HT-29 (cell line): Measurements from ENCODE around the gene KDM4C. TPM values are rescaled to one million over a fixed set of nuclear protein-coding genes. Genes with fewer than 3 reads are reported as not detected.
"Not testable (repeated sequence)": the region's sequence is repeated elsewhere in the genome, so short reads cannot be mapped to it uniquely, and the experiment has no call there.

ENCODE experiments used
- DNase-seq: peaks from one replicate; pipeline ENCODE4 v3.0.0-alpha.2; 2015; ENCODE audit warnings: low spot score
- total RNA-seq: library from RNA; depleted of rRNA; stranded (reverse); fragments of >200 nt; shearing (Covaris generic); gene quantifications from 2 replicates; pipeline ENCODE4 v1.2.3, GENCODE V29; 2014; rRNA removed

Gene KDM4C
- 18.7 and 22.4 TPM in 2 replicates for total RNA-seq

DNA sequence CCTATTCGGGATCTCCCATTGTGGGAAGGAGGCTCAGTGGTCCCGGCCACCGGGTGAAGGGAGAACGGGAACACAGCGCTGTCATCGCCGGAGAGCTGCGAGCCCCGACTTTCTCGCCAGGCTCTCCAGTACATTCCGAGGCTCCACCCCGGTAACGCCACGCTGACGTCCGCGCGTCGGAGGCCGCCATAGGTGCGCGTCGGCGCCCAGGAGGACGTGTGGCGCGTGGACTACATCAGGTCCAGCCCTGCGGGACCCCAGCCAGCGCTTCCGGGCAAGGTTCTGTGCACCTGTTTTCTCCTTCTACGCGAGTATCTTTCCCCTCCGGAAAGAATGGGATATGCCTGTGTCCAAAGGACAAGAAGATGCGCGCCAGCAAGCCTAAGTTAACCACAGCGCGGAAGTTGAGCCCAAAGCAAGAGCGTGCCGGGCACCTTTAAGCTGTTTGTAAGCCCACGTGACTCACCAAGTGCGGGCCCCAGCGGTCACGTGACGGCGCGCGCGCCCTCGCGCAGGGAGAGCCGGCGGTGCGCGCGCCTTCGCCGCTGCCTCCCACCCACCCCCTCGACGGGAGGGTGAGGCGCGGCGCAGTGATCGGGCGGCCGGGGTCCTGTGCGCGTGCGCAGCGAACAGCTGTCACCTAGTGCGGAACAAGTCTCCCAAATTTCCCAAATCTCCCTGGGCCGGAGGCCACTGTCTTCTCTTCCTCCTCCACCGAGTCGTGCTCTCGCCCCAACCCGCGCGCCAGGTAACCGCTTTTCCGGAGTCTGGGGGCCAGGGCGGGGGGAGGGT lies at the start of gene KDM4C:
Gene KDM4C (plus strand): TSS at position 518 of the 792 bp plus-strand sequence. CDS start 35,016 bp downstream, outside the sequence.
- DNase-seq, result peak; percentile 94

DNA sequence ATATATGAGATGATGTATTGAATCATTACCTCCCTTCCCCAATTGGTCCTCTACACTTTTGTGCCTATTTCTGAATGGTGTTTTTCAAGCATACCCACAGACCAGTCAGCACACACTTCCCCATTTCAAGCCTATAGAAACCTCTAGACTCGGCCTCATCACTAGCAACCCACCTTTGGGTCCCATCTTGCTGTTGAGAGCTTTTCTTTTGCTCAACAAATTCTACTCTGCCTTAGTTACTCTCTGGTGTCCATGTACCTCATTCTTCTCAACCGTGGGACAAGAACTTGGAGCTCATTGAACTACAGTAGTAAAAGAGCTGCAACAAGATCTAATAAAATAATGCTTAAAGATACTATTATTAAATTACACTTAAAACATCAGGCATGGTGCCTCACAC lies 49.0 kb upstream of the KDM4C start:
- DNase-seq, result no peak

DNA sequence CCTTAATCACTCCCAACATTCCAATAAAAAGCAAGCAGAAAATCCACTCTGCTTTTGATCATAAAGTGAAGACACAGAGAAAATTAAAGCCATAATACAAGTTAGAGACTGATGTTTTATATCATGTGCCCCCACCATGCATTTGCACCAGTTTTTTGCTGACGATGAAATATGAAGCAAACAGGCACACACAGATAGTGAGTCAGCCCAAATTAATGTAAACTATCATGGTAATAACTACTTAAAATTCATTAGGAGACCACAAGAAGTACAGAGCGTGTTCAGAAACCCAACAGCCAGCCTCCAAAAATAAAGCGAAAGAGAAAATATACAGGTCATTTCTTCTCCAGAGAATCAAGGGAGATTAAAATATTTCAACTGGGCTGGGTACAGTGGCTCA lies 46.4 kb upstream of the KDM4C start:
- no peak for DNase-seq

DNA sequence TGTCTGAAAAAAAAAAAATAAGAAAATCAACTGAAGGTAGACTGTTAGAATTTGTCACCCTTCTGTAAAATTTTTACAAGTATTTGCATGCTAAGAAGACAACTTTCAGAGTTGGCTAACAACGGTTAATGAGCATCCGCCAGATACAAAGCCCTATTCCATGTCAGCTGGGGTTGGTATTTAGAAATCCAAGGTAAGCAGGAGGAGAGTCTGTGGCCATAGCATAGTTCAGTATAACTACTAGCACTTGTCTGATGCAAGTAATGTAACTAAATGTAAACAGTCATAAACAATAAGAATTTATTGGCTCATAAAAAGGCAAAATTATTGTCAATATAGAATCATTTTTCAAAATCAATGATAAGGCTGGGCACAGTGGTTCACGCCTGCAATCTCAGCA lies 45.7 kb upstream of the KDM4C start:
- DNase-seq, result no peak

DNA sequence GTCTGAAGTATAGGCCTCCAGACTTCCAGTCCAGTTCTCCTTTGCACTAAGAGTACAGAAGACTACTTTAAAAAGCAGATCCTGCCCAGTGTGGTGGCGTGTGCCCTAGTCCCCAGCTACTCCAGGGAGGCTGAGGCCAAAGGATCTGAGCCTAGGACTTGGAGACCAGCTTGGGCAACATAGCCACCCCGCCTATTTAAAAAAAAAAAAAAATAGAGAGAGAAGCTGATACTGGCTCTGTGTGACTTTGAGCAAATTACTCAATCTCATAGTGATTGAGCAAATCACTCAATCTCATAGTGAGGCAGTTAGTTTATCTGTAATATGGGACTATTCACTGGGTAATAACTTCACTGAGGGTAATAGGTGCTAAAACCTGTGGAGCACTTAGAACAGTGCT lies 43.6 kb upstream of the KDM4C start:
- DNase-seq, result no peak

DNA sequence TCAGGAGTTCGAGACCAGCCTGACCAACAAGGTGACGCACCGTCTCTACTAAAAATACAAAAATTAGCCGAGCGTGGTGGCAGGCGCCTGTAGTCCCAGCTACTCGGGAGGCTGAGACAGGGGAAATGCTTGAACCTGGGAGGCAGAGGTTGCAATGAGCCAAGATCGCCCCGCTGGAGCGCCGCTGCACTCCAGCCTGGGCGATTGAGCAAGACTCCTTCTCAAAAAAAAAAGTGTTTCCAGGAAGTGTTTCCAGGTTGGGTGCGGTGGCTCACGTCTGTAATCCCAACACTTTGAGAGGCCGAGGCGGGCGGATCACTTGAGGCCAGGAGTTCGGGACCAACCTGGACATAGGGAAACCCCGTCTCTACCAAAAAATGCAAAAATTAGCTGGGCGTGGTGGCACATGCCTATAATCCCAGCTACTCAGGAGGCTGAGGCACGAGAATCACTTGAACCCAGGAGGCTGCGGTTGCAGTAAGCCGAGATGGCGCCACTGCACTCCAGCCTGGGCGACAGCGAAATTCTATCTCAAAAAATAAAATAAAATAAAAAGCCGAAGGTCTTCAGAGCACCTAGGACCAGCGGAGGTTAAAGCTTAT lies 42.5 kb upstream of the KDM4C start:
- not testable (repeated sequence) for DNase-seq

DNA sequence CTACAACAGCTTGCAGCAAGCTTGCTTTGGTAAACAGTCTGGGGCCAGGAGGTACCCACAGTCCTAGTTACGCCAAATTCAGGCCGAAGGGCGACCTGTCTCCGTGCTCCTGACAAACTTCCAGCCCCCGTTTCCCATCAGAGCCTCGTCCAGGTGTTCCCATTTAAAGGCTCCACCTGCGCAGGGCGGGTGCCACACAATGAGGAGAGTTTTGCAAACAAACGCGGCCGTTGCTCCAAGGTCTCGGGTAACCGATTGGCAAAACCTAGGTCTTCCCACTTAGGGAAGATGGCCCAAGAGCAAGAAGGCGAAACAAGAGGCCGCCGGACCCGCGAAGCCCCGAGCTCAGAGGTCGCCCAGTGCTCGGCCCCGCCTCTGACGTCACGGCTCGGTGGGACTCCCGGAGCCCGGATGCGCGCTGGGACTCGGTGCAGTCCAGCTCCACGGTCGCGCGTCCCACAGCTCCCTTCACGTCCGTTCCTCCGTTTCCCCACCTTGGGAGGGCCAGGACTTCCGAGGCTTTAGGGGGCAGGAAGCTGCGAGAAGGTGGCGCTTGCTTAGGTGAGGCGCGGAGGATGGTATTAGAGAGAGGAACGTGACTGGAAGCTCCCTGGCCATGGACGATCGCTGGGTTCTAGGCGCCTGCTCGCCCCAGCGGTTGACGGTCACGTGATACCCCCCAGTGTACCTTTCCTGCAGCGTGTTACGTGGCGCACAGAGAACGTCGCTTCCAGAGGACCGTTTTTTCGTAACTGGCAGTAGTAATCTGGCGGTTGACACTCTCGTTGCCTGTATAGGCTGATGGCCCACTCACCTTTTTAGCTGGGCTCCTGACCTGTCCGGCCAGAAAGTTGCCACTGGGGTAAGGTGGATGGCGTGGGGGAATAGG lies 41.8 kb upstream of the KDM4C start:
- DNase-seq, result no peak

DNA sequence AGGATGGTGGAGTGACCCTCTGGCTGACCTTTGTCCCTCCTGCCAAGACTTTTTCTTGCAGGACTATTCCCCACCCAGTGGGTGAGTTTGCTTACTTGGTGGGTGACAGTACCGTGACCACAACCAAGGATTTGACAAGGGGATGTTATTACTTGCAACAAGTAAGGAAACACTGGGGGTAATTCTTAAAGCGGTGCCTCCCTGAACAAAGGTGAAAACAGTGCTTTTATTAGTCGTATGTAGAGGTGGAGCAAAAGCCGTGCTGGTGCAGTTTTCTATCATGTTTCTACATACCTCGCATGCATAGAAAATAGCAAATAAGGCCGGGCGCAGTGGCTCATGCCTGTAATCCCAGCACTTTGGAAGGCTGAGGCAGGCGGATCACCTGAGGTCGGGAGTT lies 41.0 kb upstream of the KDM4C start:
- DNase-seq, result no peak

DNA sequence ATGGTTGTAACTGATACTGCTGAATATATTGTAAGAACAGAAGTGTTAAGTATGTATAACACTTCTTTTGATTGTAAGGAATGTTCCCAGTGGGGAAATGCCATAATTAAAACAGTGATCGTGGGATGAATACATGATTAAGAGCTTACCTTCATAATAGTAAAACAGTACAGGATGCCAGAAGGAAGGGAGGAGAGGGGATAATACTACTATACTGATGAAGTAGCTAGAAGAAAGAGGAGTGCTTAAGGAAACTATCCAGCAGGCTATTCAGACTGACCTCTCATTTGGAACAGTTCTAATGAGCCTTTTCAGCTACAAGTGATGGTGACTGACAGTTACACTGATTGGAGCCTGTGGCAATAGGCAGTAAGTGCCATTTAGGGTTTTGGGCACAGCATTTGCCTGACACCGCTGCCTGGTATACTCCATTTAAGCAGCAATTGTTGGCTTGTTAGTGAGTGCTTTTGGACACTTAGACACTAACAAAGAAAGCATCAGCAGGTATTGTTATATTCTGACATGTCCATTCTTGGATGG lies 33.8 kb upstream of the KDM4C start:
- DNase-seq, result no peak

DNA sequence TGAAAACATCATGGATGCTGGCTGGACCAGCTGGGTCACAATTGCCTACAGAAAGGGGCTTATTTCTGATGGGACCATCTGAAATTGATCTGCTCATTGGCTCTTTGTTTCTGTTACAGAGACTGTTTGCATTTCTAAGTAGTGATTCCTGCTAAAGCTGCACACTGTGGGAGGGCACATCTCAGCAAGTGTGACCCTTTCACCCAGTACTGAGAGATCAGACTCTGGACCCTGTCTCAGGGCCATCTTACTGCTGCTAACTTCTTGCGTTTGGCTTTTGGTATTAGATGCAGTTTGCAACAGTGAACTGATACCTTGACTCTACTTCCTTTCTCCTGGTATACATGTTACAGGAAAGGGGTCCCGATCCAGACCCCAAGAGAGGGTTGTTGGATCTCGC lies 24.5 kb upstream of the KDM4C start:
- DNase-seq, result no peak

DNA sequence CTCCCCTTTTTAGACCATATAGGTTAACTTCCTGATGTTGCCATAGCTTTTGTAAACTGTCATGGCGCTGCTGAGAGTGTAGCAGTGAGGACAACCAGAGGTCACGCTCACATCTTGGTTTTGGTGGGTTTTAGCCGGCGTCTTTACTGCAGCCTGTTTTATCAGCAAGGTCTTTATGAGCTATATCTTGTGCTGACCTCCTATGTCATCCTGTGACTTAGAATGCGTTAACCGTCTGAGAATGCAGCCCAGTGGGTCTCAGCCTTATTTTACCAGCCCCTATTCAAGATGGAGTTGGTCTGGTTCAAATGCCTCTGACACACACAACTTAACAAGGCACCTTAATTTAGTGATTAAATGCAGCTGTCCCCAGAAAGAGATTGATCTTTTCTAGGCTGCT lies 23.9 kb upstream of the KDM4C start:
- no peak for DNase-seq

DNA sequence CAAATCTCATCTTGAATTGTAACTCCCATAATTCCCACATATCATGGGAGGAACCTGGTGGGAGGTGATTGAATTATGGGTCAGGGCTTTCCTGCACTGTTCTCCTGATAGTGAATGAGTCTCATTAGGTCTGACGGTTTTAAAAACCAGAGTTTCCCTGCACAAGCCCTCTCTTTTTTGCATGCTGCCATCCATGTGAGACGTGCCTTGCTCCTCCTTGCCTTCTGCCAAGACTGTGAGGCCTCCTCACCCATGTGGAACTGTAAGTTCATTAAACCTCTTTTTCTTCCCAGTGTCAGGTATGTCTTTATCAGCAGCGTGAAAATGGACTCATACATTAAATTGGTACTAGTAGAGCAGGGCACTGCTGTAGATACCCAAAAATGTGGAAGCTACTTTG lies 22.4 kb upstream of the KDM4C start:
- DNase-seq, result no peak

DNA sequence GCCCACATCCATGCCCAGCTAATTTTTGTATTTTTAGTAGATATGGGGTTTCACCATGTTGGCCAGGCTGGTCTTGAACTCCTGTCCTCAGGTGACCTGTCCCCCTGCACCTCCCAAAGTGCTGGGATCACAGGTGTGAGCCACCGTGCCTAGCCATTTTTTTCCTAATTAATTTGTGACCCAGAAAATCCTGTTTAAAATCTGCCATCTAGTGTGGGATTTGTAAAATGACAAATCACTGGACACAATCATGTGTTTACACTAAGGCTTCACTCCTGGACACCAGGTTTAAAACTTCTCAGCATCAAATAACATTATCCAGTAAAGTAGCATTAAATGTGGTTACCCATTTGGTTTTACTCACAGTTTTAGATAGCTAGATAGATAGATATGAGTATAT lies 18.6 kb upstream of the KDM4C start:
- peak; percentile 43 for DNase-seq

DNA sequence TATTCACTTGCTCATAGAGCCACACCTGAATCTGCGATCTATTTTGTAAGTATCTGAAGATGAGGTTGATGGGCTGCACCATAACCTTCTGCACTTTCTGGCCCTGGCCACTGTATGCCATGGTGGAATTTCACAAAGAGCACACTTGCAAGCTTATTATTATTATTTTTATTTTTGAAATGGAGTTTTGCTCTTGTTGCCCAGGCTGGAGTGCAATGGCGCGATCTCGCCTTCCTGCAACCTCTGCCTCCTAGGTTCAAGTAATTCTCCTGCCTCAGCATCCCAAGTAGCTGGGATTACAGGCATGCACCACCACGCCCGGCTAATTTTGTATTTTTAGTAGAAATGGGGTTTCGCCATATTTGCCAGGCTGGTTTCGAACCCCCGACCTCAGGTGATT lies 8.9 kb upstream of the KDM4C start:
- not testable (repeated sequence) for DNase-seq

DNA sequence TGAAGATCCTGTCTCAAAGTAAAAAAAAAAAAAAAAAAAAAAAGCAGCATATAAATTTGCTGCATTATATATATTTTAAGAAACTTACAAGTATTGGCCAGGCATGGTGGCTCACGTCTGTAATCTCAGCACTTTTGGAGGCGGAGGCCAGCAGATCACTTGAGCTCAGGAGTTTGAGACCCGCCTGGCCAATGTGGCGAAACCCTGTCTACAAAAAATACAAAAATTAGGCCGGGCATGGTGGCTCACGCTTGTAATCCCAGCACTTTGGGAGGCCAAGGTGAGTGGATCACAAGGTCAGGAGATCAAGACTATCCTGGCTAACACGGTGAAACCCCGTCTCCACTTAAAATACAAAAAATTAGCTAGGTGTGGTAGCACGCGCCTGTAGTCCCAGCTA lies 2.9 kb upstream of the KDM4C start:
- DNase-seq, result not testable (repeated sequence)

DNA sequence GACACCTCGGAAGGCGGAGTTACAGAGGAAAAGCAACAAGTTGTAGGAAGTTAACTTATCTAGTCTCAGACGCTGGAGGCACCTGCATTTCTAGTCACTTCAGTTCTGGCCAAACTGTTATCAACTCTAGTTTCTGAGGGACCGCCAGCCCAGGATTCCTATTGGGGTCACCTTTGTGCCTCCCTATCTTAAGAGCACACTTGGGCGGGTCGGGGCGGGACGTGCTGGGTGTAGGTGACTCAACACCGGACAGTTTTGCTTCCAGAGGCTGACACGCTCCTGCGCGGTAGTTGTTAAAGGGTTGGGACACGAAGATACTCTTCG lies 679 bp upstream of the KDM4C start:
- peak; percentile 90 for DNase-seq

DNA sequence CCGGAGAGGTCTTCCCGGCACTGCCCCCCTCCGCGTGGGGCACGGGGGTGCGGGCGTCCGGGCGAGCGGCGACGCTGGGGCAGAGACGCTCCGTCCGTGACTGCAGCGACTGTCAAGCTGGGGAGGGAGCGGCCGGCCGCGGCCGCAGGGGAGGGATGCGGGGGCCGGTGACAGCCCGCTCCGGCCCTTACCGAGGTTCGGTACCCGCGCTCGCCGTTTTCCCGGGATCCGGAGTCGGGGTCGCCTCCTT lies 400 bp downstream of the KDM4C start:
- DNase-seq, result no peak

DNA sequence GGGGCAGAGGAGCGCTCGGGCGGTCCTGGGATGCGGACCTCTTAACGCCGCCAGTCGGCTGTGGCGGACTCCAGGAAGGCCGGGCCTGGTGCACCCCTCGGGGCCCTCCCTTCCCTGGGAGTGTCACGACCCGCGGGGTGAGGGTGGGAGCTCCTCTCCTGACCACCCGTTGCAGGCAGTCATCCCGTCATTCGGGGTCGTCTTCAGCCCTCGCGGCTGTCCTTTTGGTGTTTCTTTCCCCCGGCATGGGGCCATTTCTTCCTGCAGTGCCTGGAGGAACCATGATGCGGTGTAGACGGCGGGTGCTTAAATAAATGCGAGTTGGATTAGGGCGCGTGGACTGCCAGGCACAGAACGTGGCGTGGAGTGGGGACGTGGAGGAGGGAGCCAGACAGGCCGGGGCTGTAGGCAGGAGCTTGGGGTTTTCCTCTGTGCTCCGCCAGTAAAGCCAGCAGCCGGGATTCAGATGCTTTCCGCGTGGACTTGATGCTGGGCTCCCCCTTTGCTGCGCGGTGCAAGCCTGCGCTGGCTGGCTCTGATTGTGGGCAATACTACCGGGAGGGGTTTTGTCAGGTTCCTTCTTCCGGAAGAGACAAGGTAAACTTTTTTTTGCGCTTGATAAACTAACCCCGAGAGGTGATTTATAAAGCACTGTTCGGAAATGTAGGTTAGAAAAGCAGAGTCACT lies 868 bp downstream of the KDM4C start:
- DNase-seq, result peak; percentile 71

DNA sequence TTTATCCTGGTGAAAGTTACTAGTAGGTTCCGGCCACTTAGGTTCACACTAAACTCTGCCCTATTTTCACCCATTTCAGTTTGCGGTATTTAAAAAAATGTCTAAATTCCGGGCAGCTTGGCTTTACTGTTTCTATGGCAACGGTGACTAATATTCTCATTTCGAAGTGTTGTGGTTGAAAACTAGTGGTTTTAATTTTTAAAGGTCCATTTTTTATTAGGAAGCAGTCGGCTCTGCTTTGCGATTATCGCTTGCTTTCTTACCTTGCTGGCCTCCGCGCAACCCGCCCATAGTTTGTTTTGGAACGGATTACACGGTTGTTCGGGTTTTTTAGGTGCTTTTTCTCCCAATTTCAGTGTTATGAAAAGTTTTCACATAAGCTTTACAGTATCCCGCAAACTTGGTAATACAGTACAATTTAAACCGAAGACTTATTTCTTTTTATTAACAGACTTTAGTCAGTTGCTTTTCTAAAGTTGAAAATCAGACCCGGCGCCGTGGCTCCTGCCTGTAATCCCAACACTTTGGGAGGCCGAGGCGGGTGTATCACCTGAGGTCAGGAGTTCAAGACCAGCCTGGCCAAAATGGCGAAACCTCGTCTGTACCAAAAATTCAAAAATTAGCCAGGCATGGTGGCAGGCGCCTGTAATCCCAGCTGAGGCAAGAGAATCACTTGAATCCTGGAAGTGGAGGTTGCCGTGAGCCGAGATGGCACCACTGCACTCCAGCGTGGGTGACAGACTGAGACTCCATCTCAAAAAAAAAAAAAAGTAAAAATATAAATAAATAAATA lies 1.6 kb downstream of the KDM4C start:
- no peak for DNase-seq

DNA sequence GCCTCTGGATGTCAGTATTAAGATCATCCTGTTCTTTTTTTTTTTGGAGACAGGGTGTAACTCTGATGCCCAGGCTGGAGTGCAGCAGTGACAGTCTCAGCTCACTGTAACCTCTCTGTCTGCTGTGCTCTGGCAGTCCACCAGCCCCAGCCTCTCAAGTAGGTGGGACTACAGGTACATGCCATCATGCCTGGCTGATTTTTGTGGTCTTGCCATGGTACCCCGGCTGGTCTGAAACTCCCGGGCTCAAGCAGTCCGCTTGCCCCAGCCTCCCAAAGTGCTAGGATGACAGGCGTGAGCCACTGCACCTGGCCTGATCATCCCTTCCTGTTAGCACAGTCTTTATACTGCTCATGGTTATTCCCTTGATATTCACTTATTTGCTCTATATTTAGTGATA lies 3.5 kb downstream of the KDM4C start:
- no peak for DNase-seq

DNA sequence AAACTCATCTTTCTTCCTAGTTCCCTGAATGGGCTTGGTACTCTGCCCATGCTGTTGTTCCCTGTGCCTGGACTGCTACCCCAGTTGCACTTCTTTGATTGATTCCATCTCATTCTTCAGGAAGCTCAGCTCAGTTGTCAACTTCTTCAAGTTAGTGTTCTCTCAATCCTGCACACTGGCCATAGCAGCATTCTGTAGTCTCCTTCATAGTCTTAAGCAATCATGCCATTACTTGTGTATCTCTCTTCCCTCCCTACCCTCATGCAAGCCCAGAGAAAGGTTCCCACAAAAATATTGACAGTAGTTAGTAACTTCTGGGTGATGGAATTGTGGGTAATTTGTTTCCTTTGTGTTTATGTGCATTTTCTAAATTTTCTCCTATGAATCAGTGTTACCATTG lies 5.5 kb downstream of the KDM4C start:
- no peak for DNase-seq
